G401 (cell line): ENCODE measurements around the gene ZNF215. TPM values are rescaled to one million over a fixed set of nuclear protein-coding genes. Genes with fewer than 3 reads are reported as not detected.
"Not testable (repeated sequence)": the region's sequence is repeated elsewhere in the genome, so short reads cannot be mapped to it uniquely, and the experiment has no call there.

ENCODE experiments used
- DNase-seq: peaks from one replicate; pipeline ENCODE4 v3.0.0-alpha.2; 2015; ENCODE audit warnings: low spot score
- in situ Hi-C: cut with HindIII; loops from 2 replicates; pipeline ENCODE4 v1.10.0; 2016; ENCODE audit warnings: low sequenced_read_pairs, mixed read lengths
- total RNA-seq: library from RNA; depleted of rRNA; stranded (reverse); fragments of >200 nt; shearing (Covaris generic); gene quantifications from 2 replicates; pipeline ENCODE4 v1.2.3, GENCODE V29; 2014

The ZNF215 gene
- total RNA-seq, 1 experiment from 2014 or later, result 10.9 TPM

DNA sequence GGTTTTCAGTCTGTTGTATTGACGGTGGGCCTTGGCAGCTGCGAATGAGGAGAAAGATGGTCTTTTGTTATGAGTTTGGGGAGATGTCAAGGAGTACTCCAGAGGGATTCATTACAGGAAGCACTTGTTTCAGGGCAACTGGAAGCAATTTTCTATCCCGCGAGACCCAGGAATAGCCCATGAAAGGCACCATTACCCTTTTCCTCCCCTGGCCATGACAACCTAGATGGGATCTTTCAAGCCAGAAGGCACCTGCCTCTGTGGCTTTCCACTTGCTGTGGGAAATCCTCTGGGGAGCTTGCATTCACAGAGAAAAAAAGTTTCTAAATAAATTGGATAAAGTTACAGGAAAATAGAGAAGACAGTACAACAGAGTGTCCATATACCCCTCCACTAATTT, 2.7 kb downstream of the ZNF215 start:
- no peak for DNase-seq
- in situ Hi-C loops, result no loop called here

DNA sequence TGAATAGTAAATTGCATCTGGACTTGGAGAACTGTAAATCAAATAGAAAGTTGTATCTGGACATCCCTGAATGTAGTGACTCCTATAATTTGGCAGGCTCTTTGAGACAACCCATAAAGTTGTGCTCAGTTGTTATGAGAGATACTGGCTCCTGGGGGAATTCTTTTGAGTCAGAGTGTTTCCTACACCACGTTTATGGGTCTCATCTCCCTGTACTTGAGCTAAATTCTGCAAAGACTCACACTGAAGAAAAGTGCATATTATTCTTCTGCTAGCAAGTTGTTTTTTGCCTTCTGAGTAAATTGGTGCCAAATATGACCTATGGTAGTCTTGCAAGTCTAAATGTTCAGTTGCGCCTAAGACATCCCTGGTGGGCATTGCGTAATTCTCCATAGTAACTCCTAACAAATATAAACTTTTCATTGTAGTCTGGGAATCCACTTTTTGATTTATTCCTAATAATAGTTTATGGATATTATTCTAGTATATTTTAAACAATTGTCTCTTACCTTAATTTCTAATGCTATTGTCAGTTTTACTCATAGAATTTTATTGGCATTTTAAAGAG, 5.0 kb downstream of the ZNF215 start:
- in situ Hi-C loops, result no loop called here

DNA sequence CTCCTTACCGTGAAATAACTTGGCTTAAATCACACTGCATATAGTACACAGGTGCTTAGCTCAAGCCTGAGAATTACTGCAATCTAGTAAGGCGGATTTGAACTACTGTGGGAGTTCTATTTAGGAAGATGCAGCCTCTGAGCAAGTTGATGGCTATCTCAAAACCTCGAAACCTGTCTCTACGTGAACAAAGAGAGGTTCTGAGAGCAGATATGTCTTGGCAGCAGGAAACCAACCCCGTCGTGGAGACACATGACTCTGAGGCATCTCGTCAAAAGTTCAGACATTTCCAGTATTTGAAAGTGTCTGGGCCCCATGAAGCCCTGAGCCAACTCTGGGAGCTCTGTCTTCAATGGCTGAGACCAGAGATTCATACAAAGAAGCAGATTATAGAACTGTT, 5.9 kb downstream of the ZNF215 start:
- in situ Hi-C loops, result no loop called here
- no peak for DNase-seq

More for the DNA sequence above, 5.0 kb downstream of the ZNF215 start:
- no peak for DNase-seq

DNA sequence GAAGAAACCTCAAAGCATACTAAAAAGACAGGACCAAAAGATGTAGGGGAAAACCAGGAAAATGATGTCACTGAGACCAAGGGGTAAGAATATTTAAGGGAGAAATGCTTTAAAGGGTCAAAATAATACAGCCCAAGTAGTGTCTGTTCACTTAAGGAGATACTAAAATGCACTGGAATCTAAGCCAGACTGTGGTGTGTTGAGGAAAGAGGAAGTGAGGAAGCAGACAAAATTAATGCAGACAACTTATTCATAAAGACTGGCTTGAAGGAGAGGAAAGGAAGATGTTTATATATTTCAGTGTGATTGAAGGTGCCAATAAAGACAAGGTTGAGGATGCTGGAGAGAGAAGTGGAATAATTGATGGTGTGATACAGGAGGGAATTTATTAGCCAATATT, 15.7 kb downstream of the ZNF215 start:
- in situ Hi-C loops, result no loop called here
- DNase-seq, result no peak

DNA sequence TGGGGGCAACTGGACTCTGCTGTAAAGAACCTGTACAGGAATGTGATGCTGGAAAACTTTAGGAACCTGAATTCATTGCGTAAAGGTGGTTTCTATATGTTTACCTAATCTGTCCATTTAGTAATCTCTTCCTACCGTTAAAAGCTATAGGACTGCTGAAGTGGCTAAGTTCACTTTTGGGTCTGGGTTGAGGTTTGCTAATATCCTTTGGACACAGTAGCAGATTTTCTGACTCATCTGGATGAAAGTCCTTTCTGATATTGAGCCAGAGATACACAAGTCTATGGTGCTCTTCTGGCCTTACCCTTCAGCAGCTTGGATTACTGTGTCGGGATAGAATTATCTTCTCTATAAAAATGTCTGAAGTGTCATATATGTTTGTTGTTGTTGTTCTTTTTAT, 16.9 kb downstream of the ZNF215 start:
- in situ Hi-C loops, result no loop called here
- no peak for DNase-seq

DNA sequence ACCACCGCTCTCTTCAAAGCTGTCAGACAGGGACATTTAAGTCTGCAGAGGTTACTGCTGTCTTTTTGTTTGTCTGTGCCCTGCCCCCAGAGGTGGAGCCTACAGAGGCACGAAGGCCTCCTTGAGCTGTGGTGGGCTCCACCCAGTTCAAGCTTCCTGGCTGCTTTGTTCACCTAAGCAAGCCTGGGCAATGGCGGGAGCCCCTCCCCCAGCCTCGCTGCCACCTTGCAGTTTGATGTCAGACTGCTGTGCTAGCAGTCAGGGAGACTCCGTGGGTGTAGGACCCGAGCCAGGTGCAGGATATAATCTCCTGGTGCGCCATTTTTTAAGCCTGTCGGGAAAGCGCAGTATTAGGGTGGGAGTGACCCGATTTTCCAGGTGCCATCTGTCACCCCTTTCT, 28.0 kb downstream of the ZNF215 start:
- in situ Hi-C loops, DNase-seq: not testable (repeated sequence)

DNA sequence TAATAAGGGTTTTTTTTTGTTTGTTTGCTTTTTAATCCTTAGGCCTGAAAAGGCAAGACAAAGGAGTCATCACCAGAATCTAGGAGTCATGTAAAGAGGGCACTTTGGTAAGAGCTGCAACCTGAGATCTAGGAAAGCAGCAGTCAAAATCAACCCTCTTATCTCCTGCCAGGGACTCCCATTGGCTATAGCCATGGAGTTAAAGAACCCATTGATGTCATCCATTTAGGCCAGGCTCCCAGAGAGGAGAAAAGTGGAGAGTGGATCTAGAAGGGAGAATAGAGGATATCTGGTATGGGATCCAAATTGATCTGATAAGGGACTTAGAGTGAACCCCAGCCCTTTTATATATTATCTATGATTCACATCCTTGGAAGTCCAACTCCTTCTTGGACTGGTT, 35.9 kb downstream of the ZNF215 start:
- DNase-seq, result no peak
- in situ Hi-C loops, result no loop called here

DNA sequence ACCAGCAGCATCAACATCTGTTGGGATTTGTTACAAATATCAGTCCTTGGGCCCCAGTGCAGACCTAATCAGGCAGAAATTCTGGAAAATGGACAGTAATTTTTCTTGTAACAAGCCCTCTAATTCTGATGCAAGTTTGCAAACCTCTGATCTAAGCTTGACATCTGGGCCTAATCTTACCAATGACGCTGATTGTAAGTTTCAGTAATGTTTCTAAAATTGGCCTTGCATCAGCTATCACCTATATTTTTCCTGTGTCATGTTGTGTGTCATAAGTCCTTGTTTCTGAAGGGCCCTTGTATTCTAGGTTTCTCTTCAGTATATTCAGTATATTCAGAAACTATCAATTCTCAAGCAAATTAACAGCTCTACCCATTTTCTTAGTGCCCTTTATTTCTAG, 36.4 kb downstream of the ZNF215 start:
- no peak for DNase-seq
- in situ Hi-C loops, result no loop called here

DNA sequence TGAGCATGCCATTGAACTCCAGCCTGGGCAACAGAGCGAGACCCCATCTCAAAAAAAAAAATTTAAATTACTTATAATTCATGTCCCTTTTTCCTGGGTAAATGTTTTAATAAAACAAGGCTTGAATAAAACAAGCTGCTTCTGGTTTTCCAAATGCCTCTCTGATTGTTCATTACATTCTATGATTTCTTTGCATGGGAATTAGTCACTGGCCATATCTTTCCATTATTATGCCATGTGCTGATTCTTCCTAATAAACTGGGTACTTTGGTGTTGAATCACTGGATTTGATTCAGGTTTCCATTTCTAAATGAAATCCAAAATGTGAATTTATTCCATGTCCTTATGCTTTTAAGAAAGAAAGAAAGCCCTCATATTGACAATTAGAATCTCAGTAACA, 42.6 kb downstream of the ZNF215 start:
- in situ Hi-C loops, result no loop called here
- no peak for DNase-seq

DNA sequence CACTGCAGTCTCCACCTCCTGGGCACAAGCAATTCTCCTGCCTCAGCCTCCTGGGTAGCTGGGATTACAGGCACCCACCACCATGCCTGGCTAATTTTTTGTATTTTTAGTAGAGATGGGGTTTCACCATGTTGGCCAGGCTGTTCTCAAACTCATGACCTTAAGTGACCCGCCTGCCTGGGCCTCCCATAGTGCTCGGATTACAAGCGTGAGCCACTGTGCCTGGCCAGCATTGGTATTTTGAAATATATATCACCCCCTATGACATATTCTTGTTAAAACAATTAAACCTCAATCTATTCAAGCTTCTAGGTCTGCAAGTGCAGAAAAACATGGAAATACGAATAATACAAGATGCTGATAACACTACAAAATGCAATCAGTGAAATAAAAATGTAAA, 43.6 kb downstream of the ZNF215 start:
- DNase-seq, in situ Hi-C loops: not testable (repeated sequence)

DNA sequence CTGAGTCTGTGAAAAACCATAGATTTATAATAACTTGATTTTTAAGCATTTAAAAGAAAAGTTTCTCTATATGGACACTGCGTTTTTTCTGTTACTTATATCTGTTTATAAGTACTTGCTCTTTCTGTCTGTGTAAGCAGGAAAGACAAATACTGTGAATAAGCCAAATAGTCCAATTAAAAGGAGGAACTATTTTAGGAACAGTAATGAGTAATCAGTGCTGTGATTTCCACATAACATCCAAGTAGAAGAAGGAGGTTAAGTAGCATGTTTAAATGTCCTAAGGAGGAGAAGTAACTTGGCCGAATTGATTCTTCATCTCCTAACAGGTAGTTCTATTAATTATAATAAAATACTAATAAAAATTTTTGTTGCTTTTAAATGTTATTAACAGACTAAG, 53.1 kb downstream of the ZNF215 start:
- no peak for DNase-seq
- in situ Hi-C loops, result no loop called here

DNA sequence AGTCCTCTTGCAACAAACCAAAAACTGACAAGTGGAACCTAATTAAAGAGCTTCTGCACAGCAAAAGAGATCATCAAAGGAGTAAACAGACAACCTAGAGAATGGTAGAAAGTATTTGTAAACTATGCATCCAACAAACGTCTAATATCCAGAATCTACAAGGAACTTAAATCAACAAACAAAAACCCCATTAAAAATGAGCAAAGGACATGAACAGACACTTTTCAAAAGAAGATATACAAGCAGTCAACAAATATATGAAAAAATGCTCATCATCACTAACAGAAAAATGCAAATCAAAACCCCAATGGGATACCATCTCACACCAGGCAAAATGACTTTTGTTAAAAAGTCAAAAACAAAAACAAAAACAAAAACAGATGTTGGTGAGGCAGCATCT, 60.3 kb downstream of the ZNF215 start:
- DNase-seq, result no peak
- in situ Hi-C loops, result no loop called here

DNA sequence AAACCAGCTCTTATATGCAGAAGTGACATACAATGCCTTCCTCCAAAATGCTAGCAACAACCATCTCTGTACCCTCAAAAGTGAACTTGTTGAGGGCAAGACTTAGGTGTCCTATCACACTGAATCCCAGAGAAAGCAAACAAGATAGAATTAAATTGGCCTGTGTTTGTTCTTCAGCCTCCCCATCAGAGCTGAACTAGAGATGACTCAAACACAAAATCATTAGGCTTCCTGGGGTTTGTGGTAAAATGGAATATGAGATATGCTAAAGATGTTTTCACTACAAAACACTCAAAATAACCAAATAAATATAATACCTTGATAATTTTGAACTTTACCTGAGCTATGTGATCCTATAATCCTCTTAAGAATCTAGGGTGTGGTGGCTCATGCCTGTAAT, 62.3 kb downstream of the ZNF215 start:
- DNase-seq, result no peak
- in situ Hi-C loops, result no loop called here

DNA sequence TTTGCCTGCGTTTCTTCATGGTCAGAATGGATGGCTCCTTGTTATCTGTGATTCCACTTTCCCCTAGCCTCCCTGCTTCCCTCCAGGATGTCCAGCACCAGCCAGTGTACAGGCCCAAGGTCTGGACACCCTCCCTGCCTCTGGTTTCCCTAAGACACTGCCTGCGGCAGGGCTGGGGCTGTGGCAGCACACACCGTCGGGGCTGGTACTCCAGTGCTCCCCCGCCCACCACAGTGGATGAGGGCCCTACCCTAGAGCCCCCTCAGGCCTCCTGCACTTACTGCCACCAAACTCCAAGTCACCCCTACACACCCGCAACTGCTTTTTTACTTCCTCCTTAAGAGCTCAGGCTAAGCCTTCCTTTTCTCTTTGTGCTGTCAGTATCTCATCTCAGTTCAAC, 65.0 kb downstream of the ZNF215 start:
- no peak for DNase-seq
- in situ Hi-C loops, result no loop called here

DNA sequence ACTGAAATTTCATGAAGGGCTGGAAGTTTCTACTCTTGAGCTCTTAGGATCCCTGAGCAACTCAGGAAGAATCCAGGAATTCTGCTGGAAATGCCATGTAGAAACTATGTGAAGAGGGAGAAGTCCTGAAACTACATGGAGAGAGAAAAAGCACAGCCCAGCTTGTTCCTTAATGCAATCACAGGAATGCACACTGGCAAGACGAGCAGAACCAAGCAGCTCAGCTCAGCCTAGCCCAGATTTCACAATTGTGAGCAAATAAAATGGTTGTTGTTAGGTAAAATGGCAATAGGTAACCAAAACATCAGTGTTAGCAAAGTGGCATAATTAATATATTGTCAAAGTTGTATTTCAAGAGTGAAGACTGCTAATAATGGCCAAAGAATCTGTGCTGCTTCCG, 65.8 kb downstream of the ZNF215 start:
- in situ Hi-C loops, result no loop called here
- DNase-seq, result no peak

DNA sequence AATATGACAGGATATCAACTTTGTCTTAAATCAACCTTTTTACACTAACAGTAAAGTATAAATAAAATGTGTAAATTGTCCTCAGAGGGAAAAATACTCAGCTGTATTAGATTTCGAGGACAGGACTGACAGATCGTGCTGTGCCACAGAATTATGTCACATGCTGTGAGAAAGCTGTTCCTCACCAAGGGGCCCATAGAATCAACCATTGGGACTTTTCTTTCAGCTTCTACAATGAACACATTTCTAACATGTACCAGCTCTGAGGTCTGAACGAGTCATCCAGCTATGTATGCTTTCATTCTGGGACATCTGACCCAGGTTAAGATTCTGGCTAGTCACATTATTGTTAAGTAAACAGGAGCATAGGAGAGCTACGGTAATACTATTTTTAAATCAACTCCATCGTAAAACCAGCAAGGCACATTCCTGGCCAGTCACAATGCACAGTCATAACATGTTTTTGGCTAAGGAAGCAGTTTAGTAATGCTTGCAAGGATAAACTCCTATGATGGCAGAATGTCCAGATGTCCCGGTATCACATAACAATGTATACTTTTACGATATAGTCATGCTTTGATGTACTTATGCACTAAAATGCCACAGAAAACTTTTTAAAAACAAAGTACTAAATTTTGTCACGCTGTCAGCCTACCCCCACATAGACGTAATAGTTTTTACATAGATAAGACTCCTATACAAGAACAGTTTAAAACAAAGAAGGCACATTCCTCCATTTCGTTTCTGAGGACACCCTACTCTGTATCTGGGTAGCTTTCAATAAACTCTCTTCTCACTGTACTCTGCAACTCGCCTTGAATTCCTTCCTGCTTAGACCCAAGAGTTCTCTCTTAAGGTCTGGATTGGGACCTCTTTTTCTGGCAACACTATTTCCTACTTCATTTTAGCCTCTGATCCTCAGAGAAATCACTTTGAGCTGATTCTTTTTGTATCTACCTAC, 66.5 kb downstream of the ZNF215 start:
- DNase-seq, result no peak
- in situ Hi-C loops, result no loop called here

DNA sequence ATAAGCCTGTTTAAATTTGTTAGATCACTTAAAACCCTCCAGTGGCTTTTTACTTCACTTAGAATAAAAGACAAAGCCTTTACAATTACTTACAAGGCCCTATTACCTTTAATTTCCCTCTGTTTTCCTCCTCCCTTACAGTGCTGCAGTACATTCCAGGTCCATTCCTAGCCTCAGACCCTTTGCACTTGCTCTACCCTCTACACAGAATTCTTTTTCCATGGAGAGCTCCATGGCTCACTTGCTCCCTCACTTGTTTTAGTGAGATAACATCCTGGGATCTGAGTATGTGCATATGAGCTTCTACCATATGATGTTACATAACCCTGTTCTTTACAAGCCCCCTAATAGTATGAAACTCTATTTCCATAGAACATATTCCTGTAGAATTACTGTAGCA, 69.5 kb downstream of the ZNF215 start:
- in situ Hi-C loops, result no loop called here
- DNase-seq, result no peak

DNA sequence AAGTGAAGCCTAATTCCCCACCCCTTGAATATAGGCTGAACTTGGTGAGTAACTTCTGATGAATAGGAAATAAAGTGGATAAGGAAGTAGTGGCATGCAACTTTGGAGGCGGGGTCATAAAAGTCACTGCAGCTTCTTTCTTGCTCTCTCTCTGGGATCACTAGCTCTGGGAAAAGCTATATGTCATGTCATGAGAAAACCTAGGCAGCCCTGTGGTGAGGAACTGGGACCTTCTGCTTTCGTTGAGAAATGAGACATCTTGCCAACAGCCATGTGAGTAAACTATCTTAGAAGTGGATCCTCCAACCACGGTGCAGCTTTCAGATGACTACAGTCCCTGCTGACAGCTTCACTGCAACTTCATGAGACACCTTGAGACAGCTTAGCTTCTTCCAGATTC, 78.3 kb downstream of the ZNF215 start:
- DNase-seq, result no peak
- in situ Hi-C loops, result no loop called here
